Measurements from ENCODE around the gene GALNT14. TPM values are rescaled to one million over a fixed set of nuclear protein-coding genes. Genes with fewer than 3 reads are reported as not detected.

GALNT14 gene
- total RNA-seq, 1 donor from 2014 or later, result 54.6 TPM

DNA sequence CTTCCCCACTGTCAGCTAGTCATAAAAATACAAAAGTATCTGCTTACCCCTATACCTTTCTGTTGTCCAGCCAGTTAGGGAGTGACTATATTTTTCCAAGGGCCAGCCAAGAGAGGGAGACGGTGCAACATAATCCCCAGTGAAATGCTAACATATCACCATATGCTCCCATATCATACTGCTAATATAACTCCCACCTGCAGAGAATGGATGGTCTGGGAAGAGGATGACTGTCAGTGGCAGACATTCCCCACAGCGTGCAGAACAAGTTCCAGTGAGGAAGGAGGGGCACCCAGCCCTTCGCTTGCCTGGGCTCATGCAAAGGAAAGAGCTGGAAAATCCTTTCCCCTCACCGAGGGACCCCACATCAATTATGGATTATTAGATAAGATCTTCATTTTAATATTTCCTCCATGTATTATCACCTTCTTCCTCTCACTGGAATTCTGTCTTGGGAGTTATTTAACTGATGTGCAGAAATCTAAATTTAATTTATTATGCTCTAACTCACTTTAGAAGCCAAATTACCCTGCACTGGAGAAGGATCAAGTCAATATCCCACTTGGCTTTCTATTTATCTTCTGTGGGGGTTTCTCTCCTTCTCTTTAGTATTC lies 135.6 kb downstream of the GALNT14 start:
- DNase-seq (ENCODE audit: low read depth), result no peak
- Histone ChIP-seq H3K4me3 (ENCODE audit: low read depth, low read length) (no peak overlapping the region), H3K36me3 (ENCODE audit: control insufficient read depth, insufficient read depth, low read length) (no peaks in the 10 kb centered on the region), H3K27me3 (ENCODE audit: control insufficient read depth, insufficient read depth, low read length) (no peaks in the 10 kb centered on the region)
- TF ChIP-seq, protein P1, sequence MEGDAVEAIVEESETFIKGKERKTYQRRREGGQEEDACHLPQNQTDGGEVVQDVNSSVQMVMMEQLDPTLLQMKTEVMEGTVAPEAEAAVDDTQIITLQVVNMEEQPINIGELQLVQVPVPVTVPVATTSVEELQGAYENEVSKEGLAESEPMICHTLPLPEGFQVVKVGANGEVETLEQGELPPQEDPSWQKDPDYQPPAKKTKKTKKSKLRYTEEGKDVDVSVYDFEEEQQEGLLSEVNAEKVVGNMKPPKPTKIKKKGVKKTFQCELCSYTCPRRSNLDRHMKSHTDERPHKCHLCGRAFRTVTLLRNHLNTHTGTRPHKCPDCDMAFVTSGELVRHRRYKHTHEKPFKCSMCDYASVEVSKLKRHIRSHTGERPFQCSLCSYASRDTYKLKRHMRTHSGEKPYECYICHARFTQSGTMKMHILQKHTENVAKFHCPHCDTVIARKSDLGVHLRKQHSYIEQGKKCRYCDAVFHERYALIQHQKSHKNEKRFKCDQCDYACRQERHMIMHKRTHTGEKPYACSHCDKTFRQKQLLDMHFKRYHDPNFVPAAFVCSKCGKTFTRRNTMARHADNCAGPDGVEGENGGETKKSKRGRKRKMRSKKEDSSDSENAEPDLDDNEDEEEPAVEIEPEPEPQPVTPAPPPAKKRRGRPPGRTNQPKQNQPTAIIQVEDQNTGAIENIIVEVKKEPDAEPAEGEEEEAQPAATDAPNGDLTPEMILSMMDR (IDR thresholded peaks at IDR 0.05; ENCODE audit: insufficient read depth, low read length, poor library complexity, severe bottlenecking), result no peak

- H3K4me3 ChIP-seq (ENCODE audit: low read depth, low read length), result no peak overlapping the region
- no peaks in the 10 kb centered on the region for H3K27me3 ChIP-seq (ENCODE audit: control insufficient read depth, insufficient read depth, low read length)
- TF ChIP-seq, protein P1 (IDR thresholded peaks at IDR 0.05; ENCODE audit: insufficient read depth, low read length, poor library complexity, severe bottlenecking), result no peak
- no peaks in the 10 kb centered on the region for H3K36me3 ChIP-seq (ENCODE audit: control insufficient read depth, insufficient read depth, low read length)
- DNase-seq (ENCODE audit: low read depth), result no peak
These were observed 137.3 kb downstream of the GALNT14 start for GRCh38 chr2:31000970-31001369.

DNA sequence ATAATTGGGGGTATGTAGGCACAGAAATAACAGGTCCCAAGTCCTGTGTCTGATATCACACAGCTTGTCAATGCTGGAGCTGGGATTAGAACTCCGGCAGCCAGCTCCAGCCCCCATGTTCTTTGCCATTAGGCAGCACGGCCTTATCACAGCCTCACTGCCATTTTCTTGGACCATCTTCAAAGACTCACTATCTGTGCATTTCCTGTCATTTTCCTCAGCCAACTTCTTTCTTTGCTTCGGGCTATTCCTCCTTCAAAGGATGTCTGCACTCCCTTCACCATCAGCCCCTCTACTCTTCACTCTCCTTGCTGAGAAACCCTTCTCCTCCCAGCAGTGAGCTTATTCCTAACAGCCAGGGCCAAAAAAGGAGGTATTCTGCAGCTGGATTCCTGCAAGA lies 139.6 kb downstream of the GALNT14 start:
- Histone ChIP-seq H3K4me3 (ENCODE audit: low read depth, low read length) (no peak overlapping the region), H3K27me3 (ENCODE audit: control insufficient read depth, insufficient read depth, low read length) (no peaks in the 10 kb centered on the region), H3K36me3 (ENCODE audit: control insufficient read depth, insufficient read depth, low read length) (no peaks in the 10 kb centered on the region)
- no peak for DNase-seq (ENCODE audit: low read depth)
- TF ChIP-seq, protein P1 (IDR thresholded peaks at IDR 0.05; ENCODE audit: insufficient read depth, low read length, poor library complexity, severe bottlenecking), result no peak

DNA sequence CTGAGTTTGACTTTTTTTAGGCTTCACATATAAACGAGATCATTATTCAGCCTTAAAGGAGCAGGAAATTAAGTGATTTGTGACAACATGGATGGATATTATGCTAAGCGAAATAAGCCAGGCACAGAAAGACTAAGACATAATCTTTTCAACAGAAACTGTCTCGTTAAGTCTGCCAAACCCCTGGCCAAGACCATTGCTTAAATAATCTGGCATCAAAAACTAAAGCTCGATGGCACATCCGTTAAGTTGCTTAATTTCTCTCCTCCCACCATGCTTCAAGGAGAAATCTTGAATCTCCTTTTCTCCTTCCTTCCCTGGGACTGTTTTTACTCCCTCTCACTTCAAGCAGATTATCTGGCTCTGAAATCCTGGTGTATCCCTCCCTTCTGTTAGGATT lies 140.3 kb downstream of the GALNT14 start:
- H3K4me3 ChIP-seq (ENCODE audit: low read depth, low read length), result no peak overlapping the region
- no peak for DNase-seq (ENCODE audit: low read depth)
- TF ChIP-seq, protein P1 (IDR thresholded peaks at IDR 0.05; ENCODE audit: insufficient read depth, low read length, poor library complexity, severe bottlenecking), result no peak
- no peaks in the 10 kb centered on the region for H3K27me3 ChIP-seq (ENCODE audit: control insufficient read depth, insufficient read depth, low read length)
- no peaks in the 10 kb centered on the region for H3K36me3 ChIP-seq (ENCODE audit: control insufficient read depth, insufficient read depth, low read length)

DNA sequence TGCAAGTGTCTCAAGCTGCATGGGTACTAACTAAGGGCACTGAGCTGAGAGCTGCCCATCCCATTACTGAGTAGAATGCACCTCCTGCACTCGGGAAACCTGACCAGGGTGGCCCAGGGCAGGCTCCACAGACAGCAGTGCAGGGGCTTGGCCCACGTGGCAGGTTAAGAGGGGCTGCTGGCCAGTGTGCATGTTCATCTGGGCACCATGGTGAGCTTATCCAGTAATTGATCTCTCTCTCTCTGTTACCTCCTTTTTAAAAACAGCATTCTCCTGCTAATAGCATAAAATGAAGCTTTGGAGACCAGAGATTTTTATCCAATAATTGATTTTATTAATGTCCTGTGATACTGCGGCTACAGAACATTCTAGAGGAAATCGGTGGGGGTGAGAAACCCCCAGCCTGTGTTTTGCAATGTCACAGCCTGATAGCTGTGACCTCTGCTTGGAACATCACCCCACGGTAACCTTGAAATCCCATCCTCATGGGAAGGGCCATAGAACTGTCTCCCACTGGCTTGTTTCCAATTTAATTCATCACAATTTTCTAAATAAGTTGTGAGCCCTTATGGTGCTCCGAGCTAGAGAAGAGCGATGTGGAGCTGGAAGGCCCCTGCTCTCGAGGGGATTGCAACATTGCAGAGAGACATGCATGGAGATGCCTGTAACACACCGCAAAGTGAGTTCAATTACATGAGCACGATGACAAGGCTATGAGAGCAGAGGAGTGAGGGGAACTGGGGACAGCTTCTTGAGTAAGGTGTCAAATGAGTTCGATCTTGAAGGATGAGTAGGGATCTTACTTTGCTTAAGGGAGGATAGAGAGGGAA lies 143.8 kb downstream of the GALNT14 start:
- Histone ChIP-seq H3K4me3 (ENCODE audit: low read depth, low read length) (no peak overlapping the region), H3K36me3 (ENCODE audit: control insufficient read depth, insufficient read depth, low read length) (peaks cover 4% of the 10 kb centered on the region), H3K27me3 (ENCODE audit: control insufficient read depth, insufficient read depth, low read length) (no peaks in the 10 kb centered on the region)
- DNase-seq (ENCODE audit: low read depth), result no peak
- TF ChIP-seq, protein P1 (IDR thresholded peaks at IDR 0.05; ENCODE audit: insufficient read depth, low read length, poor library complexity, severe bottlenecking), result no peak

All from kidney epithelial cell (primary cell).